CD4-positive, alpha-beta memory T cell (primary cell): ENCODE results near the gene KRT17. TPM values are rescaled to one million over a fixed set of nuclear protein-coding genes. Genes with fewer than 3 reads are reported as not detected.
"Not testable (repeated sequence)": the region's sequence is repeated elsewhere in the genome, so short reads cannot be mapped to it uniquely, and the experiment has no call there.

Source experiments
- CTCF ChIA-PET: fragments of 350-600 bp; sonication (Branson Sonifier 250); formaldehyde crosslinking; loops from one replicate; lab custom pipeline; 2021; ENCODE audit warnings: inconsistent platforms; ENCODE audit not compliant: partially characterized antibody; lab: Charles Lee
- POLR2A ChIA-PET: fragments of 350-600 bp; sonication (Branson Sonifier 250); formaldehyde crosslinking; loops from one replicate; lab custom pipeline; 2021; ENCODE audit not compliant: partially characterized antibody; lab: Charles Lee
- DNase-seq, 5 donors: peaks; one replicate each; pipeline versions ENCODE4 v3.0.0 to v3.0.0-alpha.2; 2020 to 2022; ENCODE audit warnings: mixed read lengths in 1 of 5
- H3K27ac ChIP-seq: one replicate; pipeline ENCODE4 v1.7.0; 2013; ENCODE audit warnings: low read depth, low read length
- H3K27me3 ChIP-seq: 2 replicates; pipeline ENCODE4 v1.7.0; 2013; ENCODE audit warnings: mild to moderate bottlenecking, low read length, moderate library complexity; ENCODE audit not compliant: insufficient read depth
- H3K36me3 ChIP-seq: 2 replicates; pipeline ENCODE4 v1.7.0; 2013; ENCODE audit warnings: mild to moderate bottlenecking, low read length, moderate library complexity; ENCODE audit not compliant: insufficient read depth
- H3K4me1 ChIP-seq: 2 replicates; pipeline ENCODE4 v1.7.0; 2013; ENCODE audit warnings: mild to moderate bottlenecking, low read length, moderate library complexity; ENCODE audit not compliant: insufficient read depth
- H3K4me3 ChIP-seq, 2 donors: one replicate each; pipeline ENCODE4 v1.7.0; 2013; ENCODE audit warnings: low read length in 2 of 2, mild to moderate bottlenecking in 1 of 2
- H3K9me3 ChIP-seq, 2 donors: one replicate each; pipeline ENCODE4 v1.7.0; 2013; ENCODE audit warnings: low read length in 2 of 2, control low read depth in 1 of 2; ENCODE audit not compliant: control insufficient read depth in 1 of 2
- H3K27ac Mint-ChIP-seq, 7 donors: one replicate each; pipeline ENCODE4 v1.8.0; 2020 to 2021; ENCODE audit warnings: mixed read lengths in 7 of 7, mild to moderate bottlenecking in 6 of 7, inconsistent platforms in 3 of 7, moderate library complexity in 3 of 7
- H3K27me3 Mint-ChIP-seq, 2 donors: one replicate each; pipeline ENCODE4 v1.8.0; 2020 to 2021; ENCODE audit warnings: mixed read lengths in 2 of 2
- H3K36me3 Mint-ChIP-seq, 2 donors: one replicate each; pipeline ENCODE4 v1.8.0; 2020 to 2021; ENCODE audit warnings: mixed read lengths in 2 of 2, inconsistent platforms in 1 of 2, mild to moderate bottlenecking in 1 of 2
- H3K4me1 Mint-ChIP-seq, 4 donors: one replicate each; pipeline ENCODE4 v1.8.0; 2020 to 2021; ENCODE audit warnings: mixed read lengths in 4 of 4, mild to moderate bottlenecking in 1 of 4
- H3K4me3 Mint-ChIP-seq, 8 donors: one replicate each; pipeline ENCODE4 v1.8.0; 2020 to 2021; ENCODE audit warnings: mixed read lengths in 8 of 8, mild to moderate bottlenecking in 7 of 8, moderate library complexity in 6 of 8, inconsistent platforms in 3 of 8
- H3K9me3 Mint-ChIP-seq, 8 donors: one replicate each; pipeline ENCODE4 v1.8.0; 2020 to 2021; ENCODE audit warnings: mixed read lengths in 8 of 8, mild to moderate bottlenecking in 5 of 8, inconsistent platforms in 3 of 8, moderate library complexity in 1 of 8
- intact Hi-C: fragments of 100-400 bp; cut with micrococcal nuclease; formaldehyde crosslinking; loops from one replicate; pipeline ENCODE4 v1.15.1; 2023
- polyA plus RNA-seq, 2 donors: library from polyadenylated mRNA; unstranded; fragments of 300-500 nt; fragmentation: Illumina TruSeq; gene quantifications; one replicate each; pipeline ENCODE4 v1.2.3, GENCODE V29; 2021
- total RNA-seq, 2 experiments: library from RNA; stranded (reverse); gene quantifications; one replicate each; pipeline ENCODE4 v1.2.3, GENCODE V29; 2021

KRT17 gene
- total and polyA plus RNA-seq, 4 experiments from 2014 or later = not detected

GRCh38 chr17:41606930-41607329, 17.4 kb downstream of the KRT17 start:
- H3K4me1 ChIP-seq, H3K4me1 Mint-ChIP-seq, H3K36me3 Mint-ChIP-seq, POLR2A ChIA-PET, DNase-seq, H3K4me3 ChIP-seq, H3K27ac Mint-ChIP-seq, H3K27me3 ChIP-seq, H3K9me3 ChIP-seq, H3K4me3 Mint-ChIP-seq, H3K36me3 ChIP-seq, intact Hi-C loops, H3K27ac ChIP-seq, CTCF ChIA-PET: not testable (repeated sequence)
- Mint-ChIP-seq H3K9me3 (peaks cover 4 to 27% (median 22%) of the 10 kb centered on the region in 8 donors), H3K27me3 (peaks cover 18 to 25% of the 10 kb centered on the region in 2 donors)

- Histone ChIP-seq H3K27me3 (no peaks in the 10 kb centered on the region), H3K9me3 (no peaks in the 10 kb centered on the region), H3K4me1 (no peaks in the 10 kb centered on the region), H3K27ac (no peak overlapping the region), H3K36me3 (no peaks in the 10 kb centered on the region), H3K4me3 (no peak overlapping the region)
- ChIA-PET CTCF (interaction anchor here (2.2 kb wide), 1 partner anchor 60 kb away, joined by 4 read pairs; no protein-coding TSS in a partner anchor), POLR2A (no interaction called here)
- peaks cover 17 to 21% of the 10 kb centered on the region in 2 donors for H3K27me3 Mint-ChIP-seq
- H3K4me3 Mint-ChIP-seq = no peak overlapping the region
- intact Hi-C loops = no loop called here
- peaks cover 4 to 24% (median 21%) of the 10 kb centered on the region in 8 donors for H3K9me3 Mint-ChIP-seq
- H3K27ac Mint-ChIP-seq = no peak overlapping the region
- H3K36me3 Mint-ChIP-seq = peaks cover 4% of the 10 kb centered on the region in 2 donors
- H3K4me1 Mint-ChIP-seq = no peaks in the 10 kb centered on the region
- no peak for DNase-seq
Measured at GRCh38 chr17:41602524-41602923, 21.9 kb downstream of the KRT17 start.

DNA sequence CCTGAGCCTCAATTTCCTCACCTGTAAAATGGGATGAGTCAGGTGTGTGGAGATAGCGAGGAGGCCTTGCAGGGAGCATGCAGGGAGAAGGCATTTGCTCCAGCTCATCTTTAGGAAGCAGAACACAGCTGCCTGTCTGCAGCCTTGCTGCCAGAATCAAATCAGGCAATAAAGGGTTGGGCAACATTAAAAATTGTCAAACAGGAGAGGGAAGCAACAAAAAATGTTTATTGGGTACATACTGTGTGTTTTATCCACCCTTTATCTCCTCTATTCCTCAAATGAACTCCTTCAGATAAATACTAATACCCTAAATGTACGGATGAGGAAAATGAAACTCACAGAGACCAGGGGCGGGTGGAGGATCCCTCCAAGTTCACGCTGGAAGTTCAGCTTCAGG, 24.1 kb downstream of the KRT17 start:
- DNase-seq = no peak
- H3K4me3 Mint-ChIP-seq = no peak overlapping the region
- no peaks in the 10 kb centered on the region for H3K4me1 Mint-ChIP-seq
- ChIA-PET POLR2A (no interaction called here), CTCF (no interaction called here)
- peaks cover 11 to 14% of the 10 kb centered on the region in 2 donors for H3K27me3 Mint-ChIP-seq
- Histone ChIP-seq H3K9me3 (no peaks in the 10 kb centered on the region), H3K36me3 (no peaks in the 10 kb centered on the region), H3K27ac (no peak overlapping the region), H3K27me3 (no peaks in the 10 kb centered on the region), H3K4me1 (no peaks in the 10 kb centered on the region), H3K4me3 (no peak overlapping the region)
- peaks cover 0 to 6% (median 3%) of the 10 kb centered on the region in 8 donors for H3K9me3 Mint-ChIP-seq
- H3K27ac Mint-ChIP-seq = no peak overlapping the region
- no peaks in the 10 kb centered on the region for H3K36me3 Mint-ChIP-seq
- intact Hi-C loops = no loop called here

DNA sequence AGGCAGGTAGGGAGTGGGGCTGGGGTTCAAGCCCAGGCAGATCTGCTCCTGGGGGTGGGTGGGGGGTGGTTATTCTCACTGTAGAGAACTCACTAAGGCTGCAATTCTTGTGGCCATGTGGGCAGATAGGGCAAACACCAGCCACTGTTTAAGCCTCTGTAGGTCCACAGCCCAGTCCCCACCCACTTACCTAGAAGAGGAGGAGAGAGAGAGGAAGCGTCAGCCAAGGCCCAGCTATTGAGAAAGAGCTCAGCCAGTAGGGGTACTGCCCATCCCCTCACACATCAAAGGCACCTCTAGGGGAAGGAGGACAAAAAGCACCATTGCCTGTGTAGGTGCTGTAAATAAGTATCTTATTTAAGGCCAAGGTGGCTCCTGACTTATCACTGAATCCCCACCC, 24.7 kb downstream of the KRT17 start:
- Mint-ChIP-seq H3K9me3 (no peaks in the 10 kb centered on the region), H3K27ac (no peak overlapping the region), H3K36me3 (no peaks in the 10 kb centered on the region), H3K27me3 (peaks cover 11 to 15% of the 10 kb centered on the region in 2 donors), H3K4me1 (no peaks in the 10 kb centered on the region), H3K4me3 (no peak overlapping the region)
- CTCF ChIA-PET = no interaction called here
- H3K27me3 ChIP-seq = no peaks in the 10 kb centered on the region
- H3K36me3 ChIP-seq = no peaks in the 10 kb centered on the region
- no peaks in the 10 kb centered on the region for H3K4me1 ChIP-seq
- H3K4me3 ChIP-seq = no peak overlapping the region
- no peak for DNase-seq
- no peaks in the 10 kb centered on the region for H3K9me3 ChIP-seq
- no peak overlapping the region for H3K27ac ChIP-seq
- POLR2A ChIA-PET = no interaction called here
- intact Hi-C loops = no loop called here

GRCh38 chr17:41595585-41595984, 28.8 kb downstream of the KRT17 start:
- H3K27me3 ChIP-seq = peaks cover 6% of the 10 kb centered on the region
- H3K27ac Mint-ChIP-seq = peak overlapping the region in 1 of 7 donors; percentile 2
- no peaks in the 10 kb centered on the region for H3K36me3 Mint-ChIP-seq

DNA sequence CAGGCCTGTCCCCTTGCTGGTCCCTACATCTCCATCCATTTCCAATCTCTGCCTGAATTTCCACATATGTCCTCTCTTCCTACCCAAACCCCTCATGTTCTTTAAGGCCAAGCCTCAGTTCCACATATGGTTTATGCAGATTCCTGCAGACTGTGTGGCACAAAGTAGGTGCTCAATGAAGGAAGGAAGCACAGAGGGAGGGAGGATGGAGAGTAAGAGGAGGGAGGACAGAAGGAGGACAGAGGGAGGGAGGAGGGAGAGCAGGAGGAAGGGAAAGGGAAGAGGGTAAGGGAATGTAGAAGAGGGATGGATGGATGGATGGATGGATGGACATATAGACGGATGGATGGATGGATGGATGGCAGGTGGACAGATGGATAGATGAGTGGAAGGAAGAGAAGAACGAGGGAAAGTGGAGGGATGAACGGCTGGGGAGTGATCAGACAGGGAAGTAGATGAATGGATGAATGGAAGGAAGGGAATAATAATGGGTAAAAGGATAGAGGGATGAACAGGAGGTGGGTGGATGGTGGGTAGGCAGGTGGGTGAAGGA, 29.9 kb downstream of the KRT17 start:
- H3K27ac Mint-ChIP-seq = no peak overlapping the region
- Histone ChIP-seq H3K4me3 (no peak overlapping the region), H3K4me1 (no peaks in the 10 kb centered on the region), H3K9me3 (no peaks in the 10 kb centered on the region), H3K27me3 (peaks cover 6% of the 10 kb centered on the region), H3K36me3 (no peaks in the 10 kb centered on the region), H3K27ac (no peak overlapping the region)
- no peaks in the 10 kb centered on the region for H3K36me3 Mint-ChIP-seq
- H3K9me3 Mint-ChIP-seq = no peaks in the 10 kb centered on the region
- H3K4me1 Mint-ChIP-seq = no peaks in the 10 kb centered on the region
- peaks cover 14 to 18% of the 10 kb centered on the region in 2 donors for H3K27me3 Mint-ChIP-seq
- H3K4me3 Mint-ChIP-seq = no peak overlapping the region
- CTCF ChIA-PET = no interaction called here
- no peak for DNase-seq
- POLR2A ChIA-PET = no interaction called here
- intact Hi-C loops = no loop called here

More at GRCh38 chr17:41595585-41595984, 28.8 kb downstream of the KRT17 start:
- no peaks in the 10 kb centered on the region for H3K9me3 Mint-ChIP-seq
- no peaks in the 10 kb centered on the region for H3K4me1 Mint-ChIP-seq
- Histone ChIP-seq H3K36me3 (no peaks in the 10 kb centered on the region), H3K4me3 (no peak overlapping the region), H3K9me3 (no peaks in the 10 kb centered on the region), H3K4me1 (no peaks in the 10 kb centered on the region), H3K27ac (no peak overlapping the region)
- POLR2A ChIA-PET = no interaction called here
- DNase-seq = no peak
- H3K27me3 Mint-ChIP-seq = peaks cover 12 to 15% of the 10 kb centered on the region in 2 donors
- H3K4me3 Mint-ChIP-seq = no peak overlapping the region
- intact Hi-C loops = no loop called here
- CTCF ChIA-PET = no interaction called here

DNA sequence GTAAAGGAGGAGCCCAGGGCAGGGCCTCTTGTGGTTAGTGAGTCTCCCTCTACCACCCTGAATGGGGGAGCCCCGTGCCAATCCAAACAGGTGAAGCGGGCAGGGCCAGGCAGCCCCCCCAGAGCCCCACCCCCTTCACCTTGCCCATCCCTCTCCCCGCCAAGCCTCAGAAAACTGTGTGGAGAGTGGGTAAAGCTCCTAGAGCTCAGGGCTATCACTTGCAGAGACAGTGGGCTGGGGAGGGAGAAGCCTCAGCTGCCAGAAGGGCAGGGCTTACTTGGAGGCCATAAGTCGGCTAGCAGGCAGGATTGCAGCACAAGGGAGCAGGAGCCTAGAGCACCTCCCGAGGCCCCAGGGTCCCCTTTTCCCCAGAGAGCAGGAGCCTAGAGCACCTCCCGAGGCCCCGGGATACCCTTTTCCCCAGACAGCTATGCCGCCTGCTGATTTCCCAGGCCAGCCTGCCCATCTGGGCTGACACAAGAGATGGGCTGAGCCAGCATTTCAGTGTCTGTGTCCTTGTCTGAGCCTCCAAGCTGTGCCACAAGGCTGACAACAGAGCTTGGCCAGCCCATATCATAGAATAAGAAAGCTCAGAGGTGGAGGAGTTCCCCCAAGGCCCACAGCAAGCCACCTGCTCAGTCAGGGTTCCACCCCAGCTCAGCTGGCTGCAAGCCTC, 30.9 kb downstream of the KRT17 start:
- Histone ChIP-seq H3K27ac (no peak overlapping the region), H3K4me1 (no peaks in the 10 kb centered on the region), H3K9me3 (no peaks in the 10 kb centered on the region), H3K4me3 (no peak overlapping the region), H3K27me3 (peaks cover 6% of the 10 kb centered on the region), H3K36me3 (no peaks in the 10 kb centered on the region)
- ChIA-PET POLR2A (interaction anchor here (0.9 kb wide), 1 partner anchor 44 kb away, joined by 3 read pairs; no protein-coding TSS in a partner anchor), CTCF (no interaction called here)
- Mint-ChIP-seq H3K27me3 (peaks cover 14 to 19% of the 10 kb centered on the region in 2 donors), H3K36me3 (no peaks in the 10 kb centered on the region), H3K4me3 (no peak overlapping the region), H3K27ac (no peak overlapping the region), H3K9me3 (no peaks in the 10 kb centered on the region), H3K4me1 (no peaks in the 10 kb centered on the region)
- intact Hi-C loops = no loop called here
- DNase-seq = no peak
